Loucy (cell line): ENCODE data around the gene TJAP1.

Source experiments
- H2AFZ ChIP-seq: fragments of 200-600 bp; sonication (generic); 2 replicates; pipeline ENCODE4 v1.6.0; 2016; ENCODE audit warnings: antibody characterized with exemption, mild to moderate bottlenecking, low read length, moderate library complexity
- H3F3A ChIP-seq: fragments of 200-600 bp; 2 replicates; pipeline ENCODE4 v1.6.0; 2016; ENCODE audit warnings: antibody characterized with exemption, low read depth, mild to moderate bottlenecking
- H3K27me3 ChIP-seq: fragments of 200-600 bp; sonication (generic); 2 replicates; pipeline ENCODE4 v1.6.1; 2014; ENCODE audit warnings: low read length, mild to moderate bottlenecking; ENCODE audit not compliant: insufficient read depth, poor library complexity, severe bottlenecking
- H3K36me3 ChIP-seq: fragments of 200-600 bp; sonication (generic); 2 replicates; pipeline ENCODE4 v1.6.1; 2016; ENCODE audit warnings: low read length; ENCODE audit not compliant: insufficient read depth
- H3K4me1 ChIP-seq: fragments of 200-600 bp; sonication (generic); 2 replicates; pipeline ENCODE4 v1.5.1; 2014; ENCODE audit warnings: low read length, mild to moderate bottlenecking; ENCODE audit not compliant: insufficient read depth, poor library complexity, severe bottlenecking
- H3K4me2 ChIP-seq: fragments of 200-600 bp; sonication (generic); 2 replicates; pipeline ENCODE4 v1.6.0; 2014; ENCODE audit warnings: antibody characterized with exemption, low read length, low read depth, mild to moderate bottlenecking; ENCODE audit not compliant: poor library complexity, severe bottlenecking
- H3K4me3 ChIP-seq: fragments of 200-600 bp; sonication (generic); 2 replicates; pipeline ENCODE4 v1.5.1; 2014; ENCODE audit warnings: low read length, mild to moderate bottlenecking, mixed read lengths; ENCODE audit not compliant: poor library complexity, severe bottlenecking
- H3K79me2 ChIP-seq: fragments of 200-600 bp; sonication (generic); 2 replicates; pipeline ENCODE4 v1.6.1; 2014; ENCODE audit warnings: low read length; ENCODE audit not compliant: insufficient read depth
- H3K9ac ChIP-seq: fragments of 200-600 bp; sonication (generic); 2 replicates; pipeline ENCODE4 v1.6.0; 2014; ENCODE audit warnings: mild to moderate bottlenecking, low read depth, low read length, moderate library complexity; ENCODE audit not compliant: poor library complexity, severe bottlenecking
- H3K9me2 ChIP-seq: fragments of 200-600 bp; sonication (generic); replicated peaks from 2 replicates; pipeline ENCODE4 v1.6.1; 2016; ENCODE audit warnings: low read depth, low read length, mixed read lengths
- H3K9me3 ChIP-seq: fragments of 200-600 bp; sonication (generic); 2 replicates; pipeline ENCODE4 v1.6.1; 2014; ENCODE audit warnings: mild to moderate bottlenecking, antibody characterized with exemption, low read length, low read depth; ENCODE audit not compliant: insufficient read depth
- H4K20me1 ChIP-seq: fragments of 200-600 bp; sonication (generic); 2 replicates; pipeline ENCODE4 v1.6.0; 2014; ENCODE audit warnings: antibody characterized with exemption, low read length, mild to moderate bottlenecking; ENCODE audit not compliant: insufficient read depth, poor library complexity, severe bottlenecking
- EZH2phosphoT487 ChIP-seq: fragments of 200-600 bp; IDR thresholded peaks from 2 replicates; pipeline ENCODE4 v1.6.1; 2018; ENCODE audit warnings: antibody characterized with exemption, mild to moderate bottlenecking, moderate library complexity, borderline replicate concordance
- TF ChIP-seq, protein P1 (sequence below): fragments of 200-600 bp; sonication (generic); conservative IDR thresholded peaks from 2 replicates; pipeline ENCODE4 v1.5.1; 2014; ENCODE audit warnings: mild to moderate bottlenecking, antibody characterized with exemption, low read length

The TJAP1 gene

DNA sequence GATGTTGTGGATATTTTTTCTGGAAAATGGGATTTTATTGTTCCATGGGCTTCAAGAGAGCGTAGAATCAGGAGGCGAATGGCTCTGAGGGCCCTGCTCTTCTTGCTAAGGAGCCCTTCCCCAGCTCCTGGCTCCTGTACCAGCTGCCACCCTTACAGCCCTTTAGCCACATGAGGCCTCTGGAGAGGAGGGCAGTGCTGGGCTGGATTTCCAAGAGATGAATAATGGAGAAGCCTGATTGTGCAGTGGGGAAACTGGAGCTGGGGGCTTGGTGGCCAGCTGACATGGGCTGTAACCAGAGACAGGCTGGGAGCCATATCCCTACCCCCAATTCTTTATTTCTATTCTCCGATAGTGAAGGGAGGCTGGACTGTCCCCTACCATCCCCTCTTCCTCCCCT, 23.6 kb downstream of the TJAP1 start:
- no peak overlapping the region for H3K4me2 ChIP-seq
- TF ChIP-seq, protein P1, sequence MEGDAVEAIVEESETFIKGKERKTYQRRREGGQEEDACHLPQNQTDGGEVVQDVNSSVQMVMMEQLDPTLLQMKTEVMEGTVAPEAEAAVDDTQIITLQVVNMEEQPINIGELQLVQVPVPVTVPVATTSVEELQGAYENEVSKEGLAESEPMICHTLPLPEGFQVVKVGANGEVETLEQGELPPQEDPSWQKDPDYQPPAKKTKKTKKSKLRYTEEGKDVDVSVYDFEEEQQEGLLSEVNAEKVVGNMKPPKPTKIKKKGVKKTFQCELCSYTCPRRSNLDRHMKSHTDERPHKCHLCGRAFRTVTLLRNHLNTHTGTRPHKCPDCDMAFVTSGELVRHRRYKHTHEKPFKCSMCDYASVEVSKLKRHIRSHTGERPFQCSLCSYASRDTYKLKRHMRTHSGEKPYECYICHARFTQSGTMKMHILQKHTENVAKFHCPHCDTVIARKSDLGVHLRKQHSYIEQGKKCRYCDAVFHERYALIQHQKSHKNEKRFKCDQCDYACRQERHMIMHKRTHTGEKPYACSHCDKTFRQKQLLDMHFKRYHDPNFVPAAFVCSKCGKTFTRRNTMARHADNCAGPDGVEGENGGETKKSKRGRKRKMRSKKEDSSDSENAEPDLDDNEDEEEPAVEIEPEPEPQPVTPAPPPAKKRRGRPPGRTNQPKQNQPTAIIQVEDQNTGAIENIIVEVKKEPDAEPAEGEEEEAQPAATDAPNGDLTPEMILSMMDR, result no peak
- TF ChIP-seq EZH2phosphoT487, result no peak
- H2AFZ ChIP-seq, result no peak overlapping the region
- H3K9me3 ChIP-seq, result no peaks in the 10 kb centered on the region
- H3K4me1 ChIP-seq, result no peaks in the 10 kb centered on the region
- no peak overlapping the region for H3K9ac ChIP-seq
- no peak overlapping the region for H3K4me3 ChIP-seq
- H3K9me2 ChIP-seq, result no peaks in the 10 kb centered on the region
- H3K79me2 ChIP-seq, result no peaks in the 10 kb centered on the region
- peaks cover 60% of the 10 kb centered on the region; the same call in 1 of the 2 replicates for H3K36me3 ChIP-seq
- no peaks in the 10 kb centered on the region for H4K20me1 ChIP-seq
- no peaks in the 10 kb centered on the region for H3F3A ChIP-seq
- no peaks in the 10 kb centered on the region for H3K27me3 ChIP-seq

DNA sequence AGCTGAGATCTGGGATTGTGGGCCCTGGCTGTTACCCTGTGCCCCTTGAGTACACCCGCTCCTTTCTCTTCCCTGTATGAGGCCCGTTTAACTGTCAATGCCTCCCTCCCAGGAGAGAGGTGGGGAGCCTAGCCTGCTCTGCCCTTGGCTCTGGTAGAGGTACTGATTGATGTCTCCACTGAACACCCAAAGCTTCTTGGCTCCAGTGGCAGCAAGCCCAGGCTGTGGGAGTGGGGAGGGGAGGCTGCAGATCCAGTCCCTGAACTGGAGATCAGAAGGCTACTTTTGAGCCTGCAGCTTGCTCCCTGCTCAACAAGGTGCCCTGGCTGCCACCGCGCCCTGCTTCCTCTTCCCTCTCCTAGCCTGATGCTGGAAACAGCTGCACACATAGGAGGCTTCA, 25.3 kb downstream of the TJAP1 start:
- no peak overlapping the region for H3K9ac ChIP-seq
- H3K79me2 ChIP-seq, result no peaks in the 10 kb centered on the region
- no peak for TF ChIP-seq EZH2phosphoT487
- TF ChIP-seq, protein P1, result no peak
- H2AFZ ChIP-seq, result no peak overlapping the region
- no peaks in the 10 kb centered on the region for H4K20me1 ChIP-seq
- H3K4me1 ChIP-seq, result no peaks in the 10 kb centered on the region
- peaks cover 60% of the 10 kb centered on the region; the same call in 1 of the 2 replicates for H3K36me3 ChIP-seq
- no peaks in the 10 kb centered on the region for H3K9me2 ChIP-seq
- no peaks in the 10 kb centered on the region for H3K9me3 ChIP-seq
- H3F3A ChIP-seq, result no peaks in the 10 kb centered on the region
- no peak overlapping the region for H3K4me2 ChIP-seq
- H3K27me3 ChIP-seq, result no peaks in the 10 kb centered on the region
- no peak overlapping the region for H3K4me3 ChIP-seq

DNA sequence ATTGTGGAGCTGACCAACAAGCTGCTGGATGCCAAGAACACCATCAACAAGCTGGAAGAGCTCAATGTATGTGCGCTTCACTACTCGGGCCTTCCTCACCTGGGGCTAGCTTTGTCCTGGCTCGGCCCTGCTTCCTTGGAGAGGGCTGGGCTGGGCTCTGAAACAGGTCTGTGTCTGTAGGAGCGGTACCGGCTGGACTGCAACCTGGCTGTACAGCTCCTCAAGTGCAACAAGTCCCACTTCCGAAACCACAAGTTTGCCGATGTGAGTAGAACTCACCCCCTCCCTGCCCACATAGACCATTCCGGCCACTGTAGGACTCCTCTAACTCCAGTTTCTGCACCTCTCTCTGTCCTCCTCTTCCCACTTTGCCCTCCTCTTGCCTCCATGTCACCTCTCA, 26.1 kb downstream of the TJAP1 start:
- Histone ChIP-seq H4K20me1 (no peaks in the 10 kb centered on the region), H3K36me3 (peaks cover 60% of the 10 kb centered on the region; the same call in 1 of the 2 replicates), H3K79me2 (no peaks in the 10 kb centered on the region), H2AFZ (no peak overlapping the region), H3K9ac (no peak overlapping the region), H3K4me2 (no peak overlapping the region), H3K4me3 (no peak overlapping the region), H3F3A (no peaks in the 10 kb centered on the region), H3K9me2 (no peaks in the 10 kb centered on the region), H3K9me3 (no peaks in the 10 kb centered on the region), H3K27me3 (no peaks in the 10 kb centered on the region), H3K4me1 (no peaks in the 10 kb centered on the region)
- TF ChIP-seq, protein P1, result no peak
- TF ChIP-seq EZH2phosphoT487, result no peak
